Retina (tissue), 1 donor: Measurements from ENCODE around the gene CPSF3.
A peak's percentile ranks its signal among the peaks of the same experiment; 100 is the strongest.
"Not testable (repeated sequence)": the region's sequence is repeated elsewhere in the genome, so short reads cannot be mapped to it uniquely, and the experiment has no call there.

ENCODE experiments used
- DNase-seq: peaks from one replicate; pipeline ENCODE4 v3.0.0-alpha.2; 2016

CPSF3 gene

DNA sequence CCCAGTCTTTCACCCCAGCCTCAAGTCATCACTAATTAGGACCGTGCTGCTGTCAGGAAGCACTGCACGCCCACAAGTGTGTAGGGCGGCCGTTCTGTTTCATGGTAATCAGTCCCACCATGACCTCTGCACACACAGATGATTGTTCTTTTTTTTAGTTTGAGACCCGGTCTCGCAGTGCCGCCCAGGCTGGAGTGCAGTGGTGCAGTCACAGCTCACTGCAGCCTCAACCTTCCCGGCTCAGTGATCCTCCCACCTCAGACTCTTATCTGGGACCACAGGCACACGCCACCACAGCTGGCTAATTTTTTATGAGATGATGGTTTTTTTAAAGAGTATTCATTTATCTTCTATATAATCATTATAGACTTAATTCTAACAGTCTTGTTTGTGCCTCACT, 49.1 kb downstream of the CPSF3 start:
- DNase-seq: no peak

GRCh38 chr2:9473308-9473984, 50.0 kb downstream of the CPSF3 start:
- peak; percentile 69 for DNase-seq

GRCh38 chr2:9473985-9474360, 50.5 kb downstream of the CPSF3 start:
- DNase-seq: peak; percentile 77

GRCh38 chr2:9474361-9475057, 51.1 kb downstream of the CPSF3 start, which contains the start of gene IAH1:
TSS of gene IAH1 (plus strand) at chr2:9474551. CDS start at chr2:9474567, 16 bp downstream.
- peak; percentile 89 for DNase-seq

DNA sequence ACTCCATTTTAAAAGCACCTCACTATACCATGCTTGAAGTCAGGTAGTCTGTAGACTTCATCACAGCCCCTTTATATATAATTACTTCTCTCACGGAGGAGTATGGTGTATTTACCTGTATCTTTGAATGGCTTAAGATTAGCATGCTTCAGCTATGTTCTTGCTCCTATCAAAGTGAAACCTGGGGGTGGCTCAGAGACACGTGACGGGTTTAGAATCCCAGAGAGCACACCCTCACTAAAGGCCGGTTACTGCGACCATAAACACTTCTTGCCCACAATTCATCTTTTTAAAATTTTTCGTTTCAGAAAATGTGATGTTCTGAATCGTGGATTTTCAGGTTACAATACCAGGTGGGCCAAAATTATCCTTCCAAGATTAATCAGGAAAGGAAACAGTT, 54.5 kb downstream of the CPSF3 start:
- no peak for DNase-seq

- DNase-seq: no peak
These were observed 55.1 kb downstream of the CPSF3 start for GRCh38 chr2:9478526-9478925.

- DNase-seq: no peak
These were observed 56.7 kb downstream of the CPSF3 start for GRCh38 chr2:9480157-9480556.

DNA sequence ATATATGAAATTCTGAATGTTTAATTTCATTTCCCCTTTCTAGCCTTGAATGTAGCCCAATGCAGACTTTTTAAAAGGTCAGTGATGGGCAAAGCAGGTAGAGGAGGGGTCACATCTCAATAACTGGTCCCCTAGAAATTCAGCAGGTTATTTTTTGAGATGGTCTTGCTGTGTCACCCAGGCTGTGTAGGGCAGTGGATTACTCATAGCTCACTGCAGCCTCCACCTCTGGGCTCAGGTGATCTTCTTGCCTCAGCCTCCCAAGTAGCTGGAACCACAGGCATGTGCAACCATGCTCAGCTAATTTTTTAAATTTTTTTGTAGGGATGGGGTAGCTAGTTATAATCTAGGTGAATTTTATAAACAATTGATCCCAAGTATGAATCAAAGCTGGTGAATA, 59.7 kb downstream of the CPSF3 start:
- DNase-seq: no peak

DNA sequence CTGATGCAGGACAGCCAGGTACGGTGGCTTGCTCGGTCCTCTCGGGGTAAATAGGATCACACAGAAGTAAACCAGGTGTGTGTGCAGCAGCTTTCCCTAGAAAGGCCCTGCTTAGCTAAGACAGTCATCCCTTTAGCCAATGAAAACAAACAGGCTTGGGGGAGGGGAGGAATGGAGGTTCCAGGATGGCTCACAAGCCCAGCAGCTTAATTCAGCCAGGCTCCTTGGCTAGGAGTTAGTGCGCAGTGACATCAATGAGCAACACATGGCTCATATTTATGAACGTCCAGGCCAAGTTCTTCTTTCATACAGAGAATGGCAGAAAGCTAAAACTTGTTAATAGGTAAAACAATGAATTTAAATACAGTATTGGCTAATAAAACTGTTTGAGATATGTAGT, 61.1 kb downstream of the CPSF3 start:
- no peak for DNase-seq

DNA sequence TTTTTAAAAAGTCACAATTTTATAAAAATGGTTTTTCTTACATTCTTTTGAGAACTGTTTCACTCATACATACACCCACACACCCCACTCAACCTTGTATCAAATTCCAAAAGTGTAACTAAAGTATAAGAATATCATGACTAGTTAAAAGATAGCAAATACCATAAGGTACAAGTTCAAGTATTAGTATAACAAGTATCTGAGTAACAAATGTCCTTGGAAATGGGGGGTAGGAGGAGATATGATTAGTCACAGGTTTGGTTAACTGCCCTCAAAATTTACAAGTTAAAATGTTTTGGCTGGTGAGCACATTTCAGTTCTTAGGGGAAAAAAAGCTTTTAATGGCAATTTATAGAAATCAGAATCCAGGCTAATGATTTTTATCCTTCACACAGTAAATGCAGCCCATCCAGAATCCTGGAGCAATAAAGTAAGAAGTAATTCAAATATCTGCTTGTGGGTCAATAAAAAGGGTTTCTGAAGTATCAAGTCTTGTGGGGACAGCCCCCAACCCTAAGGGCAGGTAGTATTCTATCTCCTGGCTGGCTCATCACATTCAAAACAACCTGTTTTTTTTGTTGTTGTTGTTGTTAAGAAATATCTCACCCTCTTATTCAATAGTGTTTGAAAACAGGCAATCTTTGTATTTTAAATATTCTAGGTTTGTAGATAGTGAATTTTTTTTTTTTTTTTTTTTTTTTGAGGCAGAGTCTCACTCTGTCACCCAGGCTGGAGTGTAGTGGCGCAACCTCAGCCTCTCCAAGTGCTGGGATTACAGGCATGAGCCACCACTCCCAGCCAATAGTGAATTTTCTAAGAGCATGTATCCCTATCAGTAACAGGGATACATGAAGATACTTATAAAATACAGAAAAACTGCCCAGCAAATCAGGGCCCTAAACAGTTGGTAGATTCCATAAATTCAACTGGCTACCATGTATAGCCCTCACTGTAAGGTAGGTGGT, 65.4 kb downstream of the CPSF3 start:
- no peak for DNase-seq

DNA sequence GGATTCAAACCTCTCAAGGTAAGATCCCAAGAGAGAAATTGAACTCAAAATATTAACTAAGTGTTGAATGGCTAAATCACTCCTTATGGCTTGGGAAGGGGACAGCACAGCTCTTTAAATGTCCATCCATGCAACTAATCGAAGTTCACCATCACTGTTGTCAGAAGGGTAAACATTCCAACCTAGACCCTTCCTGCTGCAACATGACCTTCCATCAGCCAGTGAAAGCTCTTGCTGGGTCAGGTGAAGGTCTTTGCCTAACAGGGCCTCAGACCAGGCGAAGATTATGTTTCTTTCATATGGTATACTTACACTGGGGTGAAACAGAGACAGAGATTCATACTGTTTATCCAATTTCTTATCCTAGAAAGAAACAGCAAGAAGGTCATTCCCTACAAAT, 67.3 kb downstream of the CPSF3 start:
- DNase-seq: no peak

DNA sequence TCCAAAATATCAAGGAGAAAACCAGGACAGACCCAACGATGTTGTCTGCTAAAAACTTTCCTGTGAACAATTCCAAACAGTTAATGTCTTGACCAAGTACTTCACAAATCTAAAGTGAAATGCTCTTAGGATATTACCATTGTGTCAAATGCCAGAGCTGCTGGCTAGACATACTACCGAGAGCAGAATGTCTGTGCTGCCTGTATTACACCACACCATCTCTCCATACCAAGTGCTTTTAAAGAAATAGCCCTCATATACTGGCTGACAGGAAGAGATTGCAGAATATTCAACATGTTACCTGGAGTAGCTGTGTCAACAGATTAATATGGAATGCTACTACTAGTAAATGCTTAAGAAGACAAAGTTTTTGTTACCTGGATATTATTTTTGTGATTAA, 69.5 kb downstream of the CPSF3 start:
- DNase-seq: no peak

- no peak for DNase-seq
These were observed 70.0 kb downstream of the CPSF3 start for GRCh38 chr2:9493478-9493877.

DNA sequence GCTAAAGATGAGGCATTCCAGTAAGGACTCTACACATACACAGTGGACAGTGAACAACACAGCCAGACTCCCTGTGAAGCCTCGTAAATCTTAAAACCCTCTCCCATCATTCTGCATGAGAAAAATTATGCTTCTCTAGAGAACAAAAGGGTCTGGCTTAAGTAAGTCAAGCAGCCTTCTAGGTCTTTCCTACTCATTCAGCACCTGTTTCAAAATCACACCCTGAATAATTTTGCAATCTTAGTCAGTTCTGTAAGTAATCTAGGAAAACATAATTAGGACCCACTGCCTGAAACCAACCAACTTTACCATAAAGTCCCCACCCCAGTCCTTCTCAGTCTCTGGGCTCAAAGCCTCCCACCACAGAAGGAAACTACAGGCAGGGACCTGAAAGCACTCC, 70.6 kb downstream of the CPSF3 start:
- DNase-seq: no peak

GRCh38 chr2:9497017-9497416, 73.6 kb downstream of the CPSF3 start:
- DNase-seq: no peak

DNA sequence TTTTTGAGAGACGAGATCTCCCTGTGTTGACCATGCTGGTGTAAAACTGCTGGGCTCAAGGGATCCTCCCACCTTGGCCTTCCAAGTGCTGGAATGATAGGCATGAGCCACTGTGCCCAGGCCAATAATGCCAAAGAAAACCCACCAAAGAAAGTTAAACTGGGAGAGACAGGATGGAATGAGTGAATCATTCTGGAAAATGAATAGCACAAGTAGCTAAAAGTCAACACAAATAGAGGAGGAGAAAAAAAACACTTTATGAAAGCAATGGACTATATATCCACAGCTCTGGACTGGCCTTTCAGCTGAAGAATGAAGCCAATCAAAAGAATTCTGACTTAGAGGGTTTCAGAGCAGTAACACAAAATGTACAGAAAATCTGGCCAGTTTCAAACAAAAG, 74.8 kb downstream of the CPSF3 start:
- no peak for DNase-seq

- DNase-seq: no peak
These were observed 85.5 kb downstream of the CPSF3 start for GRCh38 chr2:9508931-9509330.

DNA sequence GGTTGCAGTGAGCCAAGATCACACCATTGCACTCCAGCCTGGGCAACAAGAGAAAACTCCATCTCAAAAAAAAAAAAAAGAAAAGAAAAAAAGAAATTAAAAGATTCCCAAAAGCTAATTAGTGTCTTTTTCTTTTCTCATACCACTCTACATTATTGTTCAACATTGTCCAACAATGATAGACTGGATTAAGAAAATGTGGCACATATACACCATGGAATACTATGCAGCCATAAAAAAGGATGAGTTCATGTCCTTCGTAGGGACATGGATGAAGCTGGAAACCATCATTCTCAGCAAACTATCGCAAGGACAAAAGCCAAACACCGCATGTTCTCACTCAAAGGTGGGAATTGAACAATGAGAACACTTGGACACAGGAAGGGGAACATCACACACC, 90.5 kb downstream of the CPSF3 start:
- not testable (repeated sequence) for DNase-seq

DNA sequence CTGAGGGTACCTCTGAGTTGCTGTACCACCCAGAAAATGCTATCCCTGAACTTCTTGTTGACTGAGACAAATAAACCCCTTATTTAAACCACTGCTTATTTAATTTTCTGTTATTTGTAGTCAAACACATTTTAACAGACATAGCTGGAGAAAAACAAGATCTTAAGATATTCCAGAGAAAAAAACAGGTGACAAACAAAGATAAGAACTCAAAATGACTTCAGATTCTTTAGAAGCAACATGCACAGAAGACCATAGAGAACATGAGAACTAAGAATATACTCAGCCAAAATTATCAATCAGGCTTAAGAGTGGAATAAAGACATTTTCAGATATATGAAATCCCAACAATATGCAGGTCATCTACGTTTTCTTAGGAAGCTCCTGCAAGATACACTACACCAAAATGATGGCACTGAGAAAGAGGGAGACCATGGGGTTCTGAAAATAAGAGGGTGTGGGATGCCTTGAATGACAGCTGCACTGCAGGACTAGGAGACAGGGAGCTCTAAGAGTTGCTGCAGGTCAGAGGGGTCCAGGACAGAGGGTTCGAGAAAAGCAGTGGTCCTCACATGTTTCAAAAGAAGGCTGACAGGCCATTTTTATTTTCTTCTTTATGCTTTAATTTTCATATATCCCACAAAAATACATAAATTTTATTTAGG, 93.8 kb downstream of the CPSF3 start:
- no peak for DNase-seq

GRCh38 chr2:9518163-9518562, 94.7 kb downstream of the CPSF3 start:
- no peak for DNase-seq

- no peak for DNase-seq
These were observed 95.3 kb downstream of the CPSF3 start for GRCh38 chr2:9518780-9519179.

DNA sequence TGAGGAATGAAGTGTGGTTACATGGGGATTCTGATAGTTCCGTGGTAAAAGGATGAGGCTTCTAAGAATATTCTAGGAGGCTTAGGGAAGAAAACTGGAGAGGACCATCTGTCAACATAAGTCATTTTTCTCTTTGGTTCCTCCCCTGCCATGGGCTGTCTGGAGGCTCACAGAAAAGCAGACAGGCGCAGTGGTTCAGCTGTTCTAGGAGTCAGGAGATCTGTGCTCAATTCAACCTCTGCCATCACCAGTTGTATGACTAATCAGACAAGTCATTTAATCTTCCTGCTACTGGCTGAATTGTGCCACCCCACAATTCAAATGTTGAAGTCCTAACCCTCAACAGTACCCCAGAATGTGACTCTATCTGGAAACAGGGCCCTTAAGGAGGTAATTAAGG, 95.8 kb downstream of the CPSF3 start:
- DNase-seq: no peak
